BJ (cell line): ENCODE data around the gene UGT1A1. TPM values are rescaled to one million over a fixed set of nuclear protein-coding genes. Genes with fewer than 3 reads are reported as not detected.

Experiments
- CTCF ChIA-PET: fragments of 350-600 bp; formaldehyde crosslinking; extraction: SDS; loops from one replicate; lab custom pipeline; 2021; ENCODE audit warnings: antibody characterized with exemption, inconsistent platforms; lab: Yijun Ruan, JAX
- POLR2A ChIA-PET: fragments of 300-600 bp; sonication (Branson Sonifier 250); formaldehyde crosslinking; extraction: SDS; loops from one replicate; lab custom pipeline; 2021; ENCODE audit warnings: antibody characterized with exemption; lab: Charles Lee
- DNase-seq: peaks from one replicate; pipeline ENCODE4 v3.0.0-alpha.2; 2011; ENCODE audit warnings: low read depth
- H3K27me3 ChIP-seq: 2 replicates; pipeline ENCODE4 v1.6.0; 2011; ENCODE audit warnings: low read length; ENCODE audit not compliant: control insufficient read depth, insufficient read depth
- H3K36me3 ChIP-seq: 2 replicates; pipeline ENCODE4 v1.5.1; 2011; ENCODE audit warnings: low read length; ENCODE audit not compliant: control insufficient read depth, insufficient read depth
- H3K4me3 ChIP-seq: 2 replicates; pipeline ENCODE4 v1.5.1; 2011; ENCODE audit warnings: low read depth, mild to moderate bottlenecking, control low read depth, low read length
- CTCF ChIP-seq: IDR thresholded peaks from 2 replicates; pipeline ENCODE4 v1.5.1; 2011; ENCODE audit warnings: low read depth, mild to moderate bottlenecking, control low read depth, inconsistent platforms, low read length, moderate library complexity; ENCODE audit not compliant: insufficient read depth
- polyA plus RNA-seq: library from polyadenylated mRNA; depleted of rRNA; stranded (reverse); fragments of >200 nt; gene quantifications from 2 replicates; pipeline ENCODE4 v1.2.3, GENCODE V29; 2011

The UGT1A1 gene
- polyA plus RNA-seq, 1 experiment = not detected

GRCh38 chr2:233772153-233772552 lies 12.1 kb downstream of the UGT1A1 start:
- H3K36me3 ChIP-seq = no peaks in the 10 kb centered on the region
- TF ChIP-seq CTCF = no peak
- DNase-seq = no peak
- H3K27me3 ChIP-seq = no peaks in the 10 kb centered on the region
- ChIA-PET CTCF (no interaction called here), POLR2A (no interaction called here)
- no peak overlapping the region for H3K4me3 ChIP-seq

GRCh38 chr2:233772583-233772982 lies 12.5 kb downstream of the UGT1A1 start:
- no peak for DNase-seq
- CTCF ChIA-PET = no interaction called here

GRCh38 chr2:233773854-233774253 lies 13.8 kb downstream of the UGT1A1 start:
- TF ChIP-seq CTCF = no peak
- Histone ChIP-seq H3K27me3 (no peaks in the 10 kb centered on the region), H3K4me3 (no peak overlapping the region), H3K36me3 (no peaks in the 10 kb centered on the region)
- ChIA-PET POLR2A (no interaction called here), CTCF (no interaction called here)
- no peak for DNase-seq

More at GRCh38 chr2:233772583-233772982, 12.5 kb downstream of the UGT1A1 start:
- no peaks in the 10 kb centered on the region for H3K36me3 ChIP-seq
- H3K4me3 ChIP-seq = no peak overlapping the region
- no peak for TF ChIP-seq CTCF
- POLR2A ChIA-PET = no interaction called here
- H3K27me3 ChIP-seq = no peaks in the 10 kb centered on the region

- no peak overlapping the region for H3K4me3 ChIP-seq
- TF ChIP-seq CTCF = no peak
- CTCF ChIA-PET = interaction anchor here (0.6 kb wide), 1 partner anchor 14 kb away, joined by 3 read pairs; no protein-coding TSS in a partner anchor
- H3K27me3 ChIP-seq = no peaks in the 10 kb centered on the region
- POLR2A ChIA-PET = no interaction called here
- no peak for DNase-seq
- no peaks in the 10 kb centered on the region for H3K36me3 ChIP-seq
Measured at GRCh38 chr2:233775414-233775813, 15.3 kb downstream of the UGT1A1 start.

GRCh38 chr2:233778030-233778429 lies 18.0 kb downstream of the UGT1A1 start, which contains the start of gene MROH2A:
Gene MROH2A (plus strand): TSS chr2:233778330. CDS start chr2:233779359, 1,029 bp downstream.
- TF ChIP-seq CTCF = no peak
- Histone ChIP-seq H3K27me3 (no peaks in the 10 kb centered on the region), H3K36me3 (no peaks in the 10 kb centered on the region), H3K4me3 (no peak within 1 kb of the TSS)
- ChIA-PET CTCF (no interaction called here), POLR2A (no interaction called here)
- DNase-seq = no peak
